NCI-H2196 treated with DMSO at 0.1 percent for 48 hours (cell line): ENCODE measurements around the gene PABPC1L.

ENCODE experiments used
- DNase-seq: peaks from one replicate; lab custom pipeline; 2025; ENCODE audit not compliant: unreplicated experiment; lab: John Stamatoyannopoulos, UW

The PABPC1L gene

DNA sequence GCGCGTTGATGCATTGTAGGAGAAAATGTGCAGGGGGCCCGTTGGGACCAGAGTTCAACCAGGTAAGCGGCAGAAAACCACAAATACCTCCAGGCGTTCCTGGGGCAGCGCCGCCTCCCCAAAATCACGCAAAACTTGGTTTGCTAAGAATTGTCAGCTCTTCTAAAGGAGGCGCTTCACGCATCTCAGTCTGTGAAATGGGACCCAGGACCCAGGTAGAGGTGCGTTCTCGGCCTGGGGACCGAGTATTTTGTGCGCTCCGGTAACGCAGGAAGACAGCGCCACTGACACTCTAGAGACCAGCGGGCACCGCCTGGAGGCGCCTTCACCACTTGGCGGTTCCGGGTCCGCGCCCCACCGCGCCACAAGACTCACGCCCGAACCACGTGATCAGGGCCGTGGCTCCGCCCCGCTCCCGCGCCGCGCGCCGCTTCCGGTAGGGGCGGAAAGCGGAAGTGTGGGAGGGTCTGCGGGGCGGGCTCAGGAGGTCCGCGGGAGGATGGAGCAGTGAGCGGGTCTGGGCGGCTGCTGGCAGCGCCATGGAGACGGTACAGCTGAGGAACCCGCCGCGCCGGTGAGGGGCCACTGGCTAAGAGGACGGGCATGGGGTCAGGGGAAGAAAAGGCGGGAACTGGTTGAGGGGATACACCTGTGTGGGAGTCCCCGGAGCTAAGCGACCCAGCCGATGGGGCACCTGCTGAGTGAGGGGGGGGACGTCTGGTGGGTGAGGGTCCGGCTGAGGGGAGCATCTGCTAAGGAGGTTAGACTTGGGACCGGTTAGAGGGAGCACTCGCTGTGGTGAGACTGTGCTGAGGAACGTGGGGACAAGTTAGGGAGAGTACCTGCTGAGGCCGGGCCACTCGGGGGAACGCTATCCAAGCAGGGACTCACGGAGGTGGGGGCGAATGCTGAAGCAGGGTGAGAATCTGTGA is 56.4 kb downstream of the PABPC1L start, which contains the start of gene STK4:
Gene STK4 (plus strand): TSS at position 483 of the 932 bp plus-strand sequence. CDS start 57 bp downstream, at position 540.
- peak; percentile 83 for DNase-seq

DNA sequence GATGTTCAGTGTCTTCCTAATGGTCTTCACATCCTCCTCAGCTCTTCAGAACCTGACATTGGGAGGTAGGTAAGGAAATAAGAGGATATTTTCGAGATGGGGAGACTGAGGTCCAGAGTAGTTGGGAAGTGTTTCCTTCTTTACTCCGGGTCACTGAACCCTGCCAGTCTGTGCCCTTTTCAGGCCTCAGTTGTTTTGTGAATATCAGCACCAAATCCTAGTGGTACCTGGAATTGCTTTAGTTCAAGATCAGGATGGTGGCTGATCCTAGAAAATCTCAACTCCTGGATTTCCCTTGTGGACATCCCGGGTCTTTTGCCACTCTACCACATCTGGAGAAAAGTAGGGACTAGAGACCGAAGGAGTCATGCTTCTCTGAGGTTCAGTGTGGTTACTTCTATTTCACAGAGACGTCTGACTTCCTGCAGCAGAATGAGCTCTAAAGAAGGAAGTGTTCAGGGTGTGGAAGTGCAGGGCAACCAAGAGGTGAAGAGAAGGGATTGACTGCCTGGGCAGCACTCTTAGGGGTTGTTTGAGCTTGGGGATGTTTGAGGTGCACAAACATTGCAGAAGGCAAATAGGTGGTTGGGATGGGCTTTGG is 57.4 kb downstream of the PABPC1L start:
- DNase-seq = no peak

DNA sequence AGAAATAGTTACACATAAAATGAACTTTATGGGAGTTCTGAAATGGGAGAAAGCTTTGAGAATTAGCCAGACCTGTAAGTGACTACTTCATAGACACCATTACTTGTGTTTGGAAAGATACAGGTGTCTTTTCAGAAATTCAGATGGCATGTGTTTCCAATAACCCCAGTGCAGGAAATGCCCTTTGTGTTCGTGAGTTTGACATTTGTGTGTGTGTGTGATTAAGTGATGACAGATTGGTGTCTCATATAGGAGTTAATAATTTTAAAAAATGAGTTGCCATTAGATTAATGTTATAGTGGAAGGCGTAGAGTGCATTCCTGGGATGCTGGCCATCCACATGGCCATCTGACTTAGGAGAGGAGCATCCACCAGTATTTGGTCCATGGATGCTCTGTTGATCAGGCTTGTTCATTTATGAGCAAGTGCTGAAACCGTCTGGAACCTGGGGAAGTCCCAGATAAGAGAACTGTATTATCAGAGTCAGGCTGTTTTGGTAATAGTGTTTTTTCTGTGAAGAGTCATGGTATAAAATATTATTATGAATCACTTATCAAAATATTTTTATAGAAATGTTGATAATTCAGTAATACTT is 59.5 kb downstream of the PABPC1L start:
- DNase-seq = no peak

GRCh38 chr20:44970243-44970757 is 60.4 kb downstream of the PABPC1L start:
- no peak for DNase-seq

DNA sequence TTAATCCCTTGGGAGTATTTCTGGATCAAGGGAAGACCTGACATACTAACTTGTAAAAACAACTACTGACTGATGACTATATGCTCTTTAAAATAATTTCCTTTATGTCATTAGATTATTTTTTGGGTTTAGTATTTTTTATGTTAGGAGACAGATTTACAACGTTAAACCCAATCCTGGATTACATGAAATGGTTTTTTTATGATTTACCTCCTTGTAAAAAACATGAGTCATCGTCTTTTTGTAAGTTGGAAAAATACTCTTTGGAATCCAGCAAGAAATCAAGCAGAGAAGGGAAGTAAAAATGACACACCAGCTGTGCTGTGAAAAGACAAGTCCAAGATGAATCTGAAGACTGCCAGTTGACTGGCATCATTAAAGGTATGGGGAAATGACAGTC is 63.2 kb downstream of the PABPC1L start:
- no peak for DNase-seq

DNA sequence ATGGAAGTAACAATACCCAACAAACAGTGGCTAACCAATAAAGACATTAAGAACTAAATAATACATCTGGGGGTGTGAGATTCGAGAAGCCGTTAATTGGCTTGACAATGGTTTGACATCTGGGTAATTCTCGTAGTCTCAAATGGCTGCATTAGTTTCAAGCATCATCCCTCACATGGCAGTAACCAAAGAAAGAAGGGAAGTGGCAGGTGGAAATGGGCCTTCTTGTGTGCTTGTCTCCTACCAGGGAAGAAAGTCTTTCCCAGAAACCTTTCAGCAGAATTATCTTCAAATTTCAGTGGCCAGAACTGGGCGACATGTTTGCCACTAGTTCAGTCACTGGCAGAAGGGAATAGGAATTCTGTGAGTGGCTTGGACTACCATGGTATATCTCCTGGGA is 66.8 kb downstream of the PABPC1L start:
- DNase-seq = no peak

DNA sequence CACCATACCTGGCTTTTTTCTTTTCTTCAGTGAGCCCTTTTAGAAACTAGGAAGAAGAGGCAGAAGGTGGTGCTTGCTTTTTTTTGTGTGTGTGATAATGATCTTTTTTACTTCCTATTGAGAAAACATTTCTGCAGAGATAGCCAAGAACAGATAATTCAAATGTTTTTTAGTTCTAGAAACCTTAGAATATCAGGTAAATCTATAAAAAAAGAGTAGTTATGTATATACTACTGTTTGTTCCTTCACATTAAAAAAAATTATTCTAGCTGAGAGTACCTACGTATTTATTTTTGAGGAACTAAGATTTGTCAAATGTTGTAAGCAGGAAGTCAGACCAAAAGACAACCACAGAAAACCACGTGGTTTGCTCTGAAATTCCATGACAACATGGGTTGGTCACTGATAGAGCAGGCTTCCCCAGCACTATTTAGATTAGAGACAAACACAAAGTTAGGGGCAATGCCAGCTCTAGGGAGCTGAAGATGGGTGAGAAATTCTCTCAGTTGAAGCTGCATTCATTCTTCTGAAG is 69.3 kb downstream of the PABPC1L start:
- DNase-seq = no peak

GRCh38 chr20:44981736-44982406 is 72.0 kb downstream of the PABPC1L start:
- DNase-seq = no peak

DNA sequence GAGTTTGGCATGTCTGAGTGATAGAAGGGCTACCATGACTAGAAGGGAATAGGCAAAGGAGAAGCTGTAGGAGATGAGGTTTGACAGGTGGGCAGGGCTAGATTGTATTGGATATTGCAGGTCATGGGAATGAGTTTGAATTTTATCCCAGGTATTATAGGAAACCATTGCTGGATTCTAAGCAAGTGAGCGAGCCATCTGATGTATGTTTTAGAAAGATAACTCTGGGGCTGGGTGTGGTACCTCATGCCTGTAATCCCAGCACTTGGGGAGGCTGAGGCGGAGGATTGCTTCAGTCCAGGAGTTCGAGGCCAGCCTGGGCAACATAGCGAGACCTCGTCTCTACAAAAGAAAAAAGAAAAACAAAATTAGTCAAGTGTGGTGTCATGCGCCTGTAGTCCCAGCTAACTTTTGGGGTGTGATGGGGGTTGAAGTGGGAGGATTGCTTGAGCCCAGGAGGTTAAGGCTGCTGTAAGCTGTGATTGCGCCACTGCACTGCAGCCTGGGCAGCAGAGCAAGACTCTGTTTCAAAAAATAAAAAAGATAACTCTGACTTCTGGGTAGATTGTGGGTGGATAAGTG is 73.3 kb downstream of the PABPC1L start:
- DNase-seq = no peak

DNA sequence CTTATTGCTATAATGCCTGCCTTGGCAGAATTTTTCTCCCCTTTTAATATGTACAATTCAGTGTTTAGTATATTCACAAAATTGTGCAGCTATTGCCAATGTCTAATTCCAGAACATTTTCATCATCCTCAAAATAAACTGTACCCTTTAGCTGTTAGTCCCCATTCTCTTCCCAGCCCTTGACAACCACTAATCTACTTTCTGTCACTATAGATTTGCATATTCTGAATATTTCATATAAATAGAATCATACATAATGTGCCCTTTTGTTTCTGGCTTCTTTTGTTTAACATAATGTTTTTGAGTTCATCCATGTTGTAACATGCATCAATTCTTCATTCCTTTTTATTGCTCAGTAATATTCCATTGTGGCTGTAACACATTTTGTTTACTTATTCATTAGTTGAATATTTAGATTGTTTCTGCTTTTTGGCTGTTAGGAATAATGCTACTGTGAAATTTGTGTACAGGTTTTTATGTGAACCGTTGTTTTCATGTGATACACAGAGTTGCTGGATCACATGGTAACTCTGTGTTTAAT is 78.8 kb downstream of the PABPC1L start:
- no peak for DNase-seq
